ENCODE results near the gene TSPAN4.
A peak's percentile ranks its signal among the peaks of the same experiment; 100 is the strongest.

The TSPAN4 gene

DNA sequence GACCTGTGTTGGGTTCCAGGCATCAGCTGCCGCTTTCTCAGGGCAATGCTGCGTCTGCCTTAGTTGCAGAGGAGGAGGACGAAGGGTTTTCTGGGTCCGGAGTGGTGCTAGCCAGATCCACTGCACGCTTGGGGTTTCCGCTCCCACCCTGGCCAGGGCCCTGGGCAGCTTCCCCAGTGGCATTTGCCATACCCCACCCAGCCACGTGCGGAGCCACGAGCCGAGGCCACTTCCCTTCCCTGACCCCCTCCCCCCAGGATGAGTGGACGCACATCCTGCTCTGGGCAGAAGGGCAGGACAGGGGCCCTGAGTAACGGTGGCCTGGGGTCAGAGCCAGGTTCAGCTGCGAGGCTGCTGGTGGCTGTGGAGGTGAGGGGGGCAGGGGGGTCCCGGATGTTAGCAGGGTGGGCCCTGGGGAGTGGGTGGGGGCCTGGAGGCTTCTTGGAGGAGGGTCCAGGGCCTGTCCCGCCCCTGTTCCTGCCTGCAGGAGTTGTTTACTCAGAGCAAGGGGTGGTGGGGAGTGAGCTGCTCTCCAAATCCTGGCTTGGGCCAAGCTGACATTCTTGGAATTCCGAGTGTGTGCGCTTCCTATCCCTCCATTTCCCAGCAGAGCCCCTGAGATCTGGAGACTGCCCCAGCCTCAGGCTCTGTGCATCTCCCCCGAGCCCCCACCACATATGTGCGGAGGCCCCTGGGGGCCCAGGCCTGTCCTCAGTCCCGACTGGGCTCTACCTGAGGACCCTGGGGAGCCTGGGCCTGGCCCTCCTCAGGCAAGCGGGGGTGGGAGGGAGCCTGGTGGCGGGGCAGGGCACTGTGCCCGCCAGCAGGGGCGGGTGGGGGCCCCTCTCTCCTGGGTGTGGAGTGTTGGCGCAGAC lies 1.4 kb downstream of the TSPAN4 start:
- ATAC-seq (replicated peaks): no peak
- peak overlapping the region; percentile 71 for H3K27ac Mint-ChIP-seq
- H3K4me1 Mint-ChIP-seq: peaks cover 29 to 52% of the 10 kb centered on the region in 2 donors
- peaks cover 15 to 16% of the 10 kb centered on the region in 2 donors for H3K36me3 Mint-ChIP-seq
- DNase-seq: no peak
- H3K27me3 Mint-ChIP-seq: peaks cover 10 to 22% of the 10 kb centered on the region in 2 donors
- H3K4me3 Mint-ChIP-seq: peak overlapping the region; percentile 80 to 90
- no peaks in the 10 kb centered on the region for H3K9me3 Mint-ChIP-seq

DNA sequence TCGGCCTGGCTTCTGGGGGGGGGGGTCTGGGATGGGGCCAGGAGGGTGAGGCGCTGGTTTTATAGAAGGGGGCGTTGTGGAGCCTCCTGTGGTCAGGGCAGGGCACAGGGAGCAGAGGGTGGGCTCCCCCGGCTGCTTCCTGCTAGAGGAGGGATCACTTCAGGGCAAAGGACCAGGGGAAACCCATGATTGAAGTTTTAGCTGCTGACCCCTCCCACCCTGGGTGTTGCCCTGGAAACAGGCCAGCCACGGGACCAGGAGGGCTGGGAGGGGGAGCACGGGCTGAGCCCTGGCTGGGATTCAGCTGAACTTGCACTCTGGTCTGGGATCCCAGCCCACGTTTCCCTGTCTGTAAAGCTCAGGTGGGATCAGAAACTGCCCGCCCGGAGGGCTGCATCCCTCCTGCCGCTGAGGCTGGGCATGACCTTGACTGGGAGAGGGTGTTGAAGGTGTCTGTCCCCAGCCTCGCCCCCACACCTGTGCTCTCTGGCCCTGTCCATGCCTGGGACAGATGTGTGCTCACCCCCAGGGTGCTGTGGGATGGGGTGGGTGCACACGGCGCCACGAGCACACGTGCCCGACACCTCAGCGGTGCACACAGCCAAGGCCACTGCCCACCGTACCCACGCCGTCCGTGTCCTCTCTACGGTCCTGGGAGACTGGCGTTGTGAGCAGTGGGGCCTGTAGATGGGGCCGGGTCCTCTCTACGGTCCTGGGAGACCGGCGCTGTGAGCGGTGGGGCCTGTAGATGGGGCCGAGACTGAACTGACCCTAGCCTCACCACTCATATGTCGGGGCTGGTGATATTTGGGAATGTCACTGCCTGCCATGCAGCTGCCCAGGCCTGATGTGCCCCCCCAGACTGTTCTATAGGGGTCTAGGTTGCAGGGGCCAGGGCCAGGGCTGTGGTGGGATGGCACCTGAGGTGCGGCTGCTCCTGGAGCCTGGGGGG lies 2.3 kb downstream of the TSPAN4 start:
- DNase-seq: no peak

DNA sequence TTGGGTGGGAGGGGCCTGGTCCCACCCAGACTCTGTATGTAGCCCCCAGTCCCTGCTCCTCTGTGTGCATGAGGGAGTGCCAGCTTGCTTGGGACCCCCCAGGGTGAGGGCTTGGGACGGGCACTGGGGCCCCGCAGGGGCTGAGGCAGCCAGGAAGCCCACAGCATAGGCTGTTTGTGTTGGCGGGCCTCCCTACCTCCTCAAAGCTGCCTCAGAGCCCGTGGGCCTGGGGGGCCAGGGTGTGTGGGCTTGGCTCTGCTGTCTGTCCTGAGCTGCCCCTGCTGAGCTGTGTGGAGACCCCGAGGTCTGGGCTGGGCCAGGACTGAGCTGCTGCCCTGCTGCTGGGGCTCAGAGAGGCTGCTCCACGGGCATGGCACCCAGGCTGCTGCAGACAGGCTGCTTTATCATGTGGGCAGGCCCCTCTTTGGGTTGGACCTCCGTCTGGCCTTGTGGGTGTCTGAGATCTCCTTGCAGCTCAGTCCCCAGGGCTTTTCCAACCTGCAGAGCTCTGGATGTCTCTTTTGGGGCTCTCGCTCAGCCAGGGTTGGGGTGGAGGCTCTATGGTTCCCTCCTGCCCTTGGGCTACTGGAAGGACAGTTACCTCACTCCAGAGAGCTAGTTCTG lies 3.3 kb downstream of the TSPAN4 start:
- H3K27me3 Mint-ChIP-seq: peaks cover 10 to 29% of the 10 kb centered on the region in 2 donors
- DNase-seq (no peak), ATAC-seq (replicated peaks) (no peak)
- H3K4me1 Mint-ChIP-seq: peaks cover 20 to 39% of the 10 kb centered on the region in 2 donors
- no peaks in the 10 kb centered on the region for H3K9me3 Mint-ChIP-seq
- H3K27ac Mint-ChIP-seq: no peak overlapping the region
- peaks cover 4% of the 10 kb centered on the region in 2 donors for H3K36me3 Mint-ChIP-seq
- H3K4me3 Mint-ChIP-seq: no peak overlapping the region

More for the DNA sequence above, 2.3 kb downstream of the TSPAN4 start:
- Mint-ChIP-seq H3K36me3 (peaks cover 13% of the 10 kb centered on the region in 2 donors), H3K27ac (no peak overlapping the region), H3K9me3 (no peaks in the 10 kb centered on the region), H3K4me1 (peaks cover 29 to 50% of the 10 kb centered on the region in 2 donors), H3K4me3 (no peak overlapping the region), H3K27me3 (peaks cover 10 to 26% of the 10 kb centered on the region in 2 donors)
- ATAC-seq (replicated peaks): no peak

DNA sequence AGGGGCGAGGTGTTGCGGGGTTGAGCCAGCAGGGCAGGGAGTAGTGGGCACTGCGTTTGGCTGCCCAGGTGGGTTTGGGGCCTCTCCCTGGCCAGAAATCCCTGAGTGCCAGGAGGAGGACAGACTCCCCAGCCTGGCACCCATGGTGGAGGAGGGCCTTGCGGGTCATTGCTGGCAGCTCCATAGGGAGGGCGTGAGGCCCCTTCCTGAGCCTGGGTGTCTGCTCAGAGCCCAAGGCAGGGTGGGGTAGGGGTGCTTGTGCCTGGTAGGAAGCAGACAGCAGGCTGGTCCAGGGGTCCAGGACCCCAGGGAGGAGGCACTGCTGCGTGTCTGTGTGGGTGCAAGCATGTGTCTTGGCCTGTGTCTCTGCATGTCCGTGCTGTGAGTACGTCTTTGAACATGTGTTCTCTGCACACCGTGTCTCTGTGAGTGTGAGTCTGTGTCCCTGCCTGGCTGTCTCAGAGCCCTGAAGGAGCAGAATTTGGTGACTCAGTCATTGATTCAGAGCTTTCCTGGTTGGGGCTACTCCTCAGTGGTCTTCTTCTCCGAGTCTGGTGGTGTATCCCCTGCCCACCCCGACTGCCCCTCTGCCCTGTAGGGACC lies 3.9 kb downstream of the TSPAN4 start:
- ATAC-seq (replicated peaks) (no peak), DNase-seq (no peak)
- peaks cover 10 to 35% of the 10 kb centered on the region in 2 donors for H3K27me3 Mint-ChIP-seq
- H3K4me1 Mint-ChIP-seq: peaks cover 15 to 34% of the 10 kb centered on the region in 2 donors
- peaks cover 0 to 2% of the 10 kb centered on the region in 2 donors for H3K36me3 Mint-ChIP-seq
- H3K27ac Mint-ChIP-seq: no peak overlapping the region
- H3K9me3 Mint-ChIP-seq: no peaks in the 10 kb centered on the region
- no peak overlapping the region for H3K4me3 Mint-ChIP-seq

DNA sequence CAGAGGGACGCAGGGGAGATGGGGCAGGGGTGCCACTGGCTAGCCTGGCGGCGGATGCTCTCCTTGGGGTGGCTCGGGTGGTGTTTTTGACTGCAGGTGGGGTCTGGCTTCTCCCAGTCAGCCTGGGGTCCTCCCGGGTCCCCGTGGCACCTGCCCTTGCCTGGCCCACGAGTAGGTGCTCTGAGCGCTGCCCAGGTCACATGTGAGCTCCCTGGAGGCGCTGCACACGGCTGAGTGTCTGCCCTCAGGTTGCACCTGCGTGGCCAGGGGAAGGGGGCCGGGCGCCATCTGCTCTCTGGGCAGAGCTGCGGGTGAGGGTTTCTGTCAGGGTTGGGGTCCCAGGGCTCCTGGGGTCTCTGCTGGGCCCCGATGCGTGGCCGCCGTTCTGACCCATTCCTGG lies 5.2 kb downstream of the TSPAN4 start:
- Mint-ChIP-seq H3K4me3 (no peak overlapping the region), H3K36me3 (peaks cover 0 to 2% of the 10 kb centered on the region in 2 donors), H3K27ac (no peak overlapping the region), H3K4me1 (peaks cover 15 to 34% of the 10 kb centered on the region in 2 donors), H3K27me3 (peaks cover 10 to 35% of the 10 kb centered on the region in 2 donors), H3K9me3 (no peaks in the 10 kb centered on the region)
- DNase-seq: no peak
- ATAC-seq (replicated peaks): no peak

DNA sequence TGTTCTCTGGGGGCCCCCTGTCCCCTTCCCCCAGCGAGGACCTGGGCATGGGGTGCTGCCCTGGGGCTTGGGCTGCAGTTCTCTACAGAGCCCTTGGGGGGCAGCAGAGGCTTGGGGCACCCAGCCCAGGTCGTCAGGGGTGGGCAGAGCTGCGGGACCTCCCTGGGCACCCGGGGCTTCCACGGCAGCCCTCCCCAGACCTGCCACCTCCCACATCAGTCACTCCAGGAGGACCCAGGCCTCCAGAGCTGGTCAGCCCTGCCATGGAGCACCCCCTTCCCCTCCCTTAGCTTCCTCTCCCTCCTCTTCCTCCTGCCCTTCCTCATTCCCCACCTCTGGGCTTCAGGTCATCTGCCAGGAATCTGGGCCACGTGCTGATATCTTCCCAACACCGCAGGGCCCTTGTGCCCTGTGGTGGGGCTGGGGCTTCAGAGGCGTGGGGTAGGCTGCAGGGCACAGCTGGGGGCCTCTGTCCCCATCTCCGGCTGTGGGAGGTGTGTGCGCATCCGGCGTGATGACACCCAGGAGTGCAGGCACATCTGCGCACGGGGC lies 5.8 kb downstream of the TSPAN4 start:
- Mint-ChIP-seq H3K36me3 (peaks cover 0 to under 1% of the 10 kb centered on the region in 2 donors), H3K4me1 (peaks cover 13 to 31% of the 10 kb centered on the region in 2 donors), H3K4me3 (peak overlapping the region; percentile 10 to 84), H3K27ac (peak overlapping the region; percentile 25), H3K9me3 (no peaks in the 10 kb centered on the region), H3K27me3 (peaks cover 8 to 32% of the 10 kb centered on the region in 2 donors)
- DNase-seq (no peak), ATAC-seq (replicated peaks) (peak; percentile 67)

DNA sequence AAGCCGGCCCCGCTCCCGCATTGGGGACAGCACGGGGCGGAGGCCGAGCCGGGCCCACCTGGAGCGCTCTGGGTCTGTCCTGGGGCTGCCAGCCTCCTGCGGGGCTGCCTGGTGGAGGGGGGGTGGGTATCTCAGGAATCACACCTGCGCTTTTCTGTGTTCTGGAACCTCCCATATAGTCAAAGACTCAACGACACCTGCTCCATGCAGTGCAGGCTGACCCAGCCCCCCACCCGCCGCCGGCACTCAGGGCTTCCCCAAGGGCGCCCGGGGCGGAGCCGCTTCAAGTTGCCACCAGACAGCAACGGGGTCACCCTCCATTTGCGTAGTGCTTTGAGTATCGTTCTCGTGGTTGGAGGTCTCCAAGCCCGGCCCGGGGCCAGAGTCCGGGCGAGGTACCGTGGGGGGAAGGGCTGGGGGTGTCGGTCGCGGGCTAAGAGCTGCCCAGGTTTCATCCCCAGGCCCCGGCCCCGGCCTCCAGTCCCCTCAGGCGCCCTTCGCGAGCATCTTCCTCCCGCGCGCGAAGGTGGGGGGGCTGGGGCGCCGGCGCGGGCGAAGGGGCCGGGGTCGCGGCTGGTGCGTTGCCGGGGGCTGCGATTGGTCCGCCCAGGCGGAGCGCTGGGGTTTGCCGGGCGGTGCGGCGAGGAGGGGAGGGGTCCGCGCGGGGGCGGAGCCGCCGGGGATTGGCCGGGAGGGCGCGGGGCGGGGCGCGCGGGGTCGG lies 6.6 kb downstream of the TSPAN4 start:
- Mint-ChIP-seq H3K4me3 (peak overlapping the region; percentile 81 to 84), H3K36me3 (no peaks in the 10 kb centered on the region), H3K9me3 (no peaks in the 10 kb centered on the region), H3K4me1 (peaks cover 8 to 23% of the 10 kb centered on the region in 2 donors), H3K27me3 (peaks cover 3 to 26% of the 10 kb centered on the region in 2 donors), H3K27ac (no peak overlapping the region)
- ATAC-seq (replicated peaks): peak; percentile 26 to 36
- DNase-seq: no peak

DNA sequence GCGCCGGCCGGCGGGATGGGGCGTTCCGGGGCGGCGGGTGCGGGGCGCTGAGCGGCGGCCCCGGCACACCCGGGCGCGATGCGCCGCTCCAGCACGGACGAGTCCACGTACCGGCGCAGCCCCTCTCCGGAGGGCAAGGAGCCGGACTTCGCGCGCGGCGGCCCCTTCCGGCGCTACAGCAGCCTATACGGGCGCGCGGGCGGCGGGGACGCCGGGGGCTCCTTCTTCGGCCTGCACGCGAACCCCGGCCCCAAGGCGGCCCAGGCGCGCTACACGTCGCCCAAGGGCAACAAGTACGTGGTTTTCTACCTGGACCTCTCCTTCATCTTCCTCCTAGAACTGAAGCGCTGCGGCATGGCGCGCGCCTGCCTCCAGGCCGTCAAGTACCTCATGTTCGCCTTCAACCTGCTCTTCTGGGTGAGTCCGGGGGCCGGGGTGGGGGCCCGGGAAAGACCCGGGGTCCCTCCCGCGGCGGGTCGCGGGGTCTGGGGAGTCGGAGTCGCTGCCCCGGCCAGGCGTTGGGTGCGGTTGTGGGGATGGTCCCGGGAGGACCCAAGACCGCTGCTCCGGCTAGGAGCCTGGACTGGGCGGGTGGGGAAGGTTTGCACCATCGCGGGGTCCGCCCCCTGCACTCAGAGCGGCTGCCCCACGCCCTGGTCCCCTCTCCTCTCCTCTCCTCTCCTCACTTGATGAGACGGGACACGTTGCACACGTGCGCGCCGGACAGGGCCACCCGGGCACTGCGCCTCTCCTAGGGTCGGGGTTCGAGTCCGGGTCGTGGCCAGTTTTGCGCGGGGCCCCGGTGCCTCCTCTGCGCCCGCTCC lies 7.5 kb downstream of the TSPAN4 start:
- H3K4me3 Mint-ChIP-seq: peak overlapping the region; percentile 60
- H3K4me1 Mint-ChIP-seq: peaks cover 5 to 15% of the 10 kb centered on the region in 2 donors
- H3K36me3 Mint-ChIP-seq: no peaks in the 10 kb centered on the region
- H3K27ac Mint-ChIP-seq: no peak overlapping the region
- peak; percentile 4 to 18 for ATAC-seq (replicated peaks)
- no peak for DNase-seq
- peaks cover 3 to 20% of the 10 kb centered on the region in 2 donors for H3K27me3 Mint-ChIP-seq
- no peaks in the 10 kb centered on the region for H3K9me3 Mint-ChIP-seq

DNA sequence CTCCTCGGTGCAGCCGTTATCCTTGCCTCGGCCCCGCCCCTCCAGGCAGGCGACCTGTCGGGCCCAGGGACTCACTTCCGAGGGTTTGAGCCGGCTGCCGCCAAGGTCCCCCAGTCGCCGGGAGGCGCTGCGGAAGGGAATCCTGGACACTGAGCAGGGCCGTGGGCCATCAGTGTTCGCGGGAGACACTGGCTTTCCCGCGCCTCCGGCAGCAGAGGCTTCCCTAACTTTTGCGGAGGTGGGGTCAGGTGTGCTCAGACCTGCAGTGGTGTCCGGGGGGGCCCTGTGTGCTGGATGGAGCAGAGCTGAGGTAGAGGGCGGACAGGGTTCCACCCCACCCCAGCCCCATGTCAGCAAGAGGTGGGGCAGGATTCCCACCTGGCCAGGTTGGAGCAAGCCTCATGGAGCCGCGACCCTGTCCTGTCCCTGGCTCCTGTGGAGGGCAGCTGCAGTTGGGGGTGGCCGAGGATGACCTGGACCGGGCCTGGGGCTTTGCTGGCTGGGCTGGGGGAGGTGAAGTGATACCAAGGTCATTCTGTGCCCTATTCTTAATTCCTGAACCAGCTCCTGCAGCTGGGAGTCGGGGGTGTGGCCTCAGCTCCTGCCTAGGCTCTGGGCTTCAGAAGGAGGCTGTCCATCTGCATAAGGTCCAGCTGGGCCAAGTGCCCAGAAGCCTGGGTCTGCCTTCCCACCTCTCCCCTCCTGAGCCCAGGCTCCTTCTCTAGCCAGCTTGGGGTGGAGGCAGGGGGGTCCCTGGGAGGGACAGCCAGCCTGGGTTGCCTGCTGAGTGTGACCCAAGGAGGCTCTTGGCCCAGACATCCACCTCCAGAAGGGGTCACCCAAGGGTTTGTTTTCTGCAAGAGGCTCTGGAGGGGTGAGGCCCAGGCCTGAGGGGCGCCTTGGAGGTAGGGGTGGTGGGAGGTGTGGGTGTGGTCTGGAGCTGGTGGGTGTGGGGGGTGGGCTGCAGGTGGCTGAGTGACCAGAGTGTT lies 8.4 kb downstream of the TSPAN4 start:
- Mint-ChIP-seq H3K4me3 (no peak overlapping the region), H3K4me1 (peaks cover 5 to 14% of the 10 kb centered on the region in 2 donors), H3K9me3 (no peaks in the 10 kb centered on the region), H3K27me3 (peaks cover 3 to 20% of the 10 kb centered on the region in 2 donors), H3K27ac (no peak overlapping the region), H3K36me3 (no peaks in the 10 kb centered on the region)
- no peak for ATAC-seq (replicated peaks)
- DNase-seq: no peak

DNA sequence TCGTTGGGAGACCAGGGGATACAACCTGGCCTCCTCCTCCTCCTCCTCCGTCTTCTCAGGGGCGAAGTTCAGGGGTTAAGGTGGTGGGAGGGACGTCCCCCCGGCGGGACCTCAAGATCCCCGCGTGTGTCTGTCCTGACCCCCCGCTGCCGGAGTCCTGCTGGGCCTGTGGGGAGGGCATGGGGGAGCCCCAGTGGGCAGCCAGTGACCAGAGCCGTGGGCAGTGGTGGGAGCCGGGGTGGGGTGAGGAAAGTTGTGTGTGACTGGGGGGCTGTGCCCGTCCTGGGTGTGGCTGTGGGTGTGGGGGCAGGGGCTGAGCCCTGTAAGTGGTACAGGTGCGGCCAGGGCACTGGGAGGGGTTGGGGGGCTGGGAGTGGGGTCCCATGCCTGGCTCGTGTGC lies 10.1 kb downstream of the TSPAN4 start:
- DNase-seq (no peak), ATAC-seq (replicated peaks) (no peak)
- Mint-ChIP-seq H3K4me1 (peaks cover 9 to 14% of the 10 kb centered on the region in 2 donors), H3K27me3 (peaks cover 0 to 20% of the 10 kb centered on the region in 2 donors), H3K4me3 (no peak overlapping the region), H3K36me3 (no peaks in the 10 kb centered on the region), H3K9me3 (no peaks in the 10 kb centered on the region), H3K27ac (no peak overlapping the region)

DNA sequence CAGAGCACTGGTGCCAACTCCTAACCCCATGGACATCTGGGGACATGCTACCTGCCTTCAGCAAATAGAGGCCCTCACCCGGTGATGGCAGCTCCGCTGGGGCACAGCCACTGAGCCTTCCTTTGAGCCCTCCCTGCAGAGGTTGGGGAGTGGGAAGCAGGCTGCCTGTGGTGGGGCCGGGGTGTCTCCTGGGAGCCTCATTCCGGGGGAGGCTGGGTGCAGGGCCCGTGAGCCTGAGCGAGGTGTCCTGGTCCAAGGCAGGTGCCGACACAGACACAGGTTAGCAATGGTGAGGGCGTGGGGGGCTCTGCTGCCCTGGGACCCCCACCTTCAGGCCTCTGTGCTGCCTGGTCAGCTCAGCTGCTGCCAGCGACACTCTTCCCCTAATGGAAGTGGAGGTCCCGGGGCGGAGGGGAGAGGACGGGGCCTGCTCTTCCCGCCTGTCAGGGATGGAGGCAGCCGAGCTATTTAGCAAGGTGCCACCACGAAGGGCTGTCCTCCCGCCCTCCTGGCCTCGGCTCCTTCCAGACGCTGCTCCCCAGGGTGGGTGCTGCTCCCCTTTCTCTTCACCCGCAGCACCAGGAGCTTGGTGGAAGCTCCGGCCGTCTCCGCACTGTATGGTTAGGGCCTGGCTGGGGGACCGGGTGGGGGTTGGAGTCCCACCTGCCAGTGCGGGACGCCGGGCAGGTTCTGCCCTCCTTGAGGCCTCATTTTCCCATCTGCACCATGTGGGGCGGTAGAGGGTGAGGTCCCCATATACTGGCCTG lies 11.2 kb downstream of the TSPAN4 start:
- H3K27me3 Mint-ChIP-seq: peaks cover 0 to 14% of the 10 kb centered on the region in 2 donors
- no peak overlapping the region for H3K4me3 Mint-ChIP-seq
- DNase-seq (no peak), ATAC-seq (replicated peaks) (no peak)
- H3K9me3 Mint-ChIP-seq: no peaks in the 10 kb centered on the region
- H3K27ac Mint-ChIP-seq: no peak overlapping the region
- no peaks in the 10 kb centered on the region for H3K36me3 Mint-ChIP-seq
- H3K4me1 Mint-ChIP-seq: peaks cover 4 to 5% of the 10 kb centered on the region in 2 donors
